HL-60/S4 treated with retinoic acid at 250 ng/mL for 4 days and 3 days (cell line): Measurements from ENCODE around the gene TAF5.
"Not testable (repeated sequence)": the region's sequence is repeated elsewhere in the genome, so short reads cannot be mapped to it uniquely, and the experiment has no call there.

Source experiments
- in situ Hi-C: fragments of 300-500 bp; cut with MboI; formaldehyde crosslinking; loops from 2 replicates; pipeline ENCODE4 v1.7.0; 2022; ENCODE audit warnings: low sequenced_read_pairs

The TAF5 gene

GRCh38 chr10:103397191-103397825 is 29.5 kb downstream of the TAF5 start:
- in situ Hi-C loops: no loop called here

GRCh38 chr10:103413564-103413963 is 45.8 kb downstream of the TAF5 start:
- in situ Hi-C loops: loop anchor here (5.0 kb wide), 1 partner anchor 64 kb away; the partner anchor contains the start of gene CALHM3

- in situ Hi-C loops: no loop called here
Observed at GRCh38 chr10:103415581-103415980, 47.8 kb downstream of the TAF5 start.

- in situ Hi-C loops: no loop called here
Observed at GRCh38 chr10:103416436-103417147, 48.8 kb downstream of the TAF5 start.

- in situ Hi-C loops: not testable (repeated sequence)
Observed at GRCh38 chr10:103417148-103417469, 49.3 kb downstream of the TAF5 start.

- in situ Hi-C loops: no loop called here
Observed at GRCh38 chr10:103417601-103418000, 49.8 kb downstream of the TAF5 start.

GRCh38 chr10:103419101-103419500 is 51.3 kb downstream of the TAF5 start:
- in situ Hi-C loops: no loop called here

- in situ Hi-C loops: no loop called here
Observed at GRCh38 chr10:103423748-103424147, 56.0 kb downstream of the TAF5 start.

- in situ Hi-C loops: no loop called here
Observed at GRCh38 chr10:103427866-103428265, 60.1 kb downstream of the TAF5 start.

- in situ Hi-C loops: no loop called here
Observed at GRCh38 chr10:103428989-103429643, 61.3 kb downstream of the TAF5 start.

- in situ Hi-C loops: no loop called here
Observed at GRCh38 chr10:103429647-103430046, 61.9 kb downstream of the TAF5 start.

GRCh38 chr10:103431902-103432301 is 64.1 kb downstream of the TAF5 start:
- in situ Hi-C loops: no loop called here

- in situ Hi-C loops: no loop called here
Observed at GRCh38 chr10:103433858-103434257, 66.1 kb downstream of the TAF5 start.
